KMS-11 (cell line): ENCODE data around the gene INSYN2B.

Experiments
- H2AFZ ChIP-seq: fragments of 200-600 bp; sonication (generic); 2 replicates; pipeline ENCODE4 v1.6.1; 2016; ENCODE audit warnings: antibody characterized with exemption, mixed run types, low read depth
- H3K27ac ChIP-seq: fragments of 200-600 bp; sonication (generic); 2 replicates; pipeline ENCODE4 v1.6.1; 2016; ENCODE audit warnings: mild to moderate bottlenecking, mixed run types
- H3K27me3 ChIP-seq: fragments of 200-600 bp; sonication (generic); 2 replicates; pipeline ENCODE4 v1.6.1; 2017; ENCODE audit warnings: mild to moderate bottlenecking, low read depth, mixed run types, moderate library complexity; ENCODE audit not compliant: insufficient read depth
- H3K36me3 ChIP-seq: fragments of 200-600 bp; sonication (generic); 2 replicates; pipeline ENCODE4 v1.6.1; 2017; ENCODE audit warnings: mild to moderate bottlenecking, mixed run types; ENCODE audit not compliant: insufficient read depth
- H3K4me1 ChIP-seq: fragments of 200-600 bp; sonication (generic); 2 replicates; pipeline ENCODE4 v1.6.1; 2016; ENCODE audit warnings: mild to moderate bottlenecking, low read depth, mixed run types; ENCODE audit not compliant: poor library complexity, severe bottlenecking
- H3K4me2 ChIP-seq: fragments of 200-600 bp; sonication (generic); 2 replicates; pipeline ENCODE4 v1.7.0; 2016; ENCODE audit warnings: mild to moderate bottlenecking, mixed run types
- H3K4me3 ChIP-seq: fragments of 200-600 bp; sonication (generic); IDR thresholded peaks from 2 replicates; pipeline ENCODE4 v1.6.1; 2017; ENCODE audit warnings: low read depth, low read length, mixed read lengths; ENCODE audit not compliant: insufficient read depth
- H3K79me2 ChIP-seq: fragments of 200-600 bp; sonication (generic); 2 replicates; pipeline ENCODE4 v1.6.1; 2016; ENCODE audit warnings: low read depth, mixed run types; ENCODE audit not compliant: insufficient read depth
- H3K9ac ChIP-seq: fragments of 200-600 bp; sonication (generic); 2 replicates; pipeline ENCODE4 v1.6.1; 2016; ENCODE audit warnings: mild to moderate bottlenecking, mixed run types
- H4K20me1 ChIP-seq: fragments of 200-600 bp; sonication (generic); 2 replicates; pipeline ENCODE4 v1.6.1; 2016; ENCODE audit warnings: mild to moderate bottlenecking, mixed run types; ENCODE audit not compliant: insufficient read depth
- CTCF ChIP-seq: fragments of 200-600 bp; sonication (generic); conservative IDR thresholded peaks from 2 replicates; pipeline ENCODE4 v1.6.1; 2017; ENCODE audit warnings: low read depth, mild to moderate bottlenecking, antibody characterized with exemption, low read length, moderate library complexity, mixed read lengths

Gene INSYN2B

GRCh38 chr5:169851321-169851850 lies 128.9 kb downstream of the INSYN2B start:
- H3K9ac ChIP-seq, result no peak overlapping the region
- no peaks in the 10 kb centered on the region for H3K36me3 ChIP-seq
- no peak overlapping the region for H3K4me3 ChIP-seq
- H2AFZ ChIP-seq, result no peak overlapping the region
- no peak overlapping the region for H3K27ac ChIP-seq
- no peaks in the 10 kb centered on the region for H4K20me1 ChIP-seq
- no peaks in the 10 kb centered on the region for H3K27me3 ChIP-seq
- H3K4me1 ChIP-seq, result no peaks in the 10 kb centered on the region
- no peak for TF ChIP-seq CTCF
- no peak overlapping the region for H3K4me2 ChIP-seq
- no peaks in the 10 kb centered on the region for H3K79me2 ChIP-seq

GRCh38 chr5:169850409-169850808 lies 129.9 kb downstream of the INSYN2B start:
- Histone ChIP-seq H3K79me2 (no peaks in the 10 kb centered on the region), H4K20me1 (no peaks in the 10 kb centered on the region), H3K4me1 (no peaks in the 10 kb centered on the region), H3K27me3 (no peaks in the 10 kb centered on the region), H3K4me2 (no peak overlapping the region), H3K9ac (no peak overlapping the region), H3K36me3 (no peaks in the 10 kb centered on the region), H3K4me3 (no peak overlapping the region), H3K27ac (no peak overlapping the region), H2AFZ (no peak overlapping the region)
- TF ChIP-seq CTCF, result no peak; the same call in 1 of the 2 replicates

- no peaks in the 10 kb centered on the region for H3K36me3 ChIP-seq
- no peak overlapping the region for H3K9ac ChIP-seq
- H3K79me2 ChIP-seq, result no peaks in the 10 kb centered on the region
- no peak overlapping the region for H2AFZ ChIP-seq
- no peak overlapping the region for H3K27ac ChIP-seq
- H3K4me3 ChIP-seq, result no peak overlapping the region
- no peaks in the 10 kb centered on the region for H3K27me3 ChIP-seq
- H3K4me2 ChIP-seq, result no peak overlapping the region
- H4K20me1 ChIP-seq, result no peaks in the 10 kb centered on the region
- no peaks in the 10 kb centered on the region for H3K4me1 ChIP-seq
- TF ChIP-seq CTCF, result no peak
Observed at GRCh38 chr5:169848792-169849191, 131.5 kb downstream of the INSYN2B start.

DNA sequence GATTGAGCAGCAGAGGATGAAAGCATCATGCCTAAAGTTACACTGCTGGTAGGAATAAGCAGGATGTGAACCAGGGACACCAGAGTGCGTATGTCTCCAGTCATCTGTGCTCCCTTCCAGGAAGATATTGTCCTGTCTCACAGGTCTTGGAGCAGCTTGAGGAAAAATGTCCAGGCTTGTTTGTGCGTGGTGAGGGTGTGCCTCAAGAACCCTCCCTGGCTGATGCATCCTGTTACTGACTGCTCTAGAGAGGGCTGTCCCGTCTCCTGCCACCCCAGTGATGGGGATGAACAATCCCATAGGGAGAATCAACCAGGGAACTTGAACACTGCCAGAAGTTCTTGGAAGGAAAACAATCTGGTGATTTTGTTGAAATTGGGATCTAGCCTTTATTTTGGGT lies 132.0 kb downstream of the INSYN2B start:
- no peaks in the 10 kb centered on the region for H3K36me3 ChIP-seq

More for the DNA sequence above, 132.0 kb downstream of the INSYN2B start:
- Histone ChIP-seq H3K9ac (no peak overlapping the region), H3K4me3 (no peak overlapping the region), H3K79me2 (no peaks in the 10 kb centered on the region), H2AFZ (no peak overlapping the region), H3K4me2 (no peak overlapping the region), H3K27ac (no peak overlapping the region), H4K20me1 (no peaks in the 10 kb centered on the region), H3K4me1 (no peaks in the 10 kb centered on the region), H3K27me3 (no peaks in the 10 kb centered on the region)
- TF ChIP-seq CTCF, result no peak
